GM21423 (cell line): ENCODE data around the gene SORCS2.

Experiments used
- ATAC-seq: cut with Tn5 transposase; IDR thresholded peaks from one replicate; pipeline ENCODE4 v1.9.1; 2021; ENCODE audit warnings: mild to moderate bottlenecking, moderate library complexity; ENCODE audit not compliant: unreplicated experiment

The SORCS2 gene

DNA sequence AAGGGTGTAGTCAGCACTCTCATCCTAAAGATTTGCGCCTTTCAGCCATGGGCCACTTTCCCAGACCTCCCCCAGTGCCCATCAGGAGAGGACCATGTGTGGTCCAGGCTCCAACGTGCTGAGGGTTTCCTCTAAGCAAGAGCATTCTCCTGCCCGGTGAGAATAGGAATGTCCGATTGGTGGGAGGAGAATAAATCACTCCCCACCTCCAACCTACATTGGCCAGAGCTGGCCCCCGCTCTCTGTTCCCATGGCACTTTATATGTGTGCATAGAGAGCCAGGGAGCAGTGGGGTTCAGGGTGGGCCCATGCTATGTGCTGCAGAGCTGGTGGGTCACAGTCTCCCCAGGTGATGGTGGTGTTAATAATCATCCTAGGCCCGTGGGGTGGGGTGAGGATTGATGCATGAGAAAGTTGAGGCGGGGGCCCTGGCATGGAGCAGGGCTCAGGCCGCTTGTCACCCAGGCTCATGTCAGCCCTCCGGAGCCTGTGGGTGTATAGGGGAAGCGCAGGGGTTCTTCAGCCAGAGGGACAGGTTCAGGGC lies 6.8 kb upstream of the SORCS2 start:
- no peak for ATAC-seq

DNA sequence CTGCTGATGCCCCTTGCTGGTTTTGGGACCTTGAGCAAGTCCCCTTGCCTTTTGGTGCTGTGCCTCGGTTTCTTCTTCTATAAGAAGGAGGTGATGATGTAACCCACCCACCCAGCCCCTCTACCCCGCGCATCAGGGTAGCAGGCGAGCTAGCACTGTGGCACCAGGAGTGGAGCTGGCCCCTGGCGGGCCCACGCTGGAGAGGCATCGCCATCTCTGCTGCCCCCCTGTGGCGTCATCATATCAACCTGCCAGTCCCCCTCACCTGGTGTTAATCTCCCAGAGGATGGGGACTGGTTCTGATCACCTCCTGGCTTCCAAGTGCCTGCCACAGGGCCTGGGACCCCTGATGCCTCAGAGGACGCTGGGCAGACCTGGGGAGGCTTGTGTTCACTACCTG lies 6.3 kb upstream of the SORCS2 start:
- ATAC-seq: no peak

DNA sequence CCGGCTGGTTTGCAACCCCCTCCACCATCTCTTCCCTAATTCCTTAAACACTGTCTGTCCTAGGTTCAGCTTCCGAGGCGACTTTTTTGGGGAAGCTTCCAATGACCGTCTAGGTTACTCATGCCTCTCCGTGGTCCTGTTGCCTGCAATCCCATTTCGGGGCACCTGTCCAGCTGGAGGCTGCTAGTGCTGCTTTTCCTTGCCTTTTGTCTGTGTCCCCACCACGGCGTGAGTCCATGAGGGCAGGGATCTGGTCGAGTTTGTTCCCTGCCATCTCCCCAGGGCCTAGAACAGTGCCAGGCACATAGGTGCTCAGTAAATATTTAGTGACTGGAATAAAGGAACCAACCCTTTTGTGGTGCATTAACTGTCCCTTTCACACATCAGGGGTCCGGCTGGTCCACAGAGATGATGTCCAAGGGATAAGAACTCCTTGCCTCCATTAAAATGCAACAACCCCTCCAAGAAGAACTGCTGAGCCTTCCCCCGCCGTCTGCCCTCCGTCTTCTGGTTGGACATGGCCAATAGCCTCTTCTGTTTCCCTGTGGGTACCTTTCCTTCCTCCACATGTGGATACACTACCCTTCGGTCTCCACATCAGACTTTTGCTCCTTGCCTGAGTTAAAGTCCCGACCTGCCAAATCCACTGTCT lies 5.7 kb upstream of the SORCS2 start:
- no peak for ATAC-seq

DNA sequence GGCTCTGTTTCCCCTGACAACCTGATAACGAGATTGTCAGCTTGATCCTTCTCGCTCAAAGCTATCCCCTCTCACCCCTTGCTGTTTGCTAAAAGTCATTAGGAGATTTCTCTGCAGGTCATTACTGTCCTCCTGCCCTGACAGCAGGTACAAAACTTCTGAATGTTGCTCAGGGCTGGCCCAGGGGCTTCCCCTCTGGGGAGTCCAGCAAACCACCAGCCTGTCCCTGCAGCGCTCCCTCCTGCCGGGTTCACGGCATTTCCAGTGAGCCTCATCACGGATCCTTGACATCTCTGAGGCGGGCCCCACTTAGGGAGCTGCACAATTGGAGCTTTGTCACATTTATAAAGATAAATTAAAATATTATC lies 5.2 kb upstream of the SORCS2 start:
- ATAC-seq: no peak

DNA sequence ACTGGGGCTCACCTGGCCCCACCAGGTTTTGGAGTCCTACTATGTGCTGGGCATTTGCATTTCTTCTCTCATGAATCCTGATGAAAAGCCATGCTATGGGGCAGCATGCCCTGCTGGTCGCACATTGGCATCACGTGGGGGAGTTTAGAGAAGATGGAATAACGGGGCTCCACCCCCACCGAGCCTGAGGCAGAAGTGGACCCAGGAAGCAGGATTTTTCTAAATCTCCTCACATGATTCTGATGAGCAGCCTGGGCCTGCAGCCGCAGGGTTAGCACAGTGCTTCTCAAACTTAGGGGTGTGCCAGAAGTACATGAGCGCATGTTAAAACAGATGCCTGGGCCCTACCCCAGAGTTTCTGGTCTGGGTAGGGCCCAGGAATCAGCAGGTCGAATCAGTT lies 4.6 kb upstream of the SORCS2 start:
- no peak for ATAC-seq

DNA sequence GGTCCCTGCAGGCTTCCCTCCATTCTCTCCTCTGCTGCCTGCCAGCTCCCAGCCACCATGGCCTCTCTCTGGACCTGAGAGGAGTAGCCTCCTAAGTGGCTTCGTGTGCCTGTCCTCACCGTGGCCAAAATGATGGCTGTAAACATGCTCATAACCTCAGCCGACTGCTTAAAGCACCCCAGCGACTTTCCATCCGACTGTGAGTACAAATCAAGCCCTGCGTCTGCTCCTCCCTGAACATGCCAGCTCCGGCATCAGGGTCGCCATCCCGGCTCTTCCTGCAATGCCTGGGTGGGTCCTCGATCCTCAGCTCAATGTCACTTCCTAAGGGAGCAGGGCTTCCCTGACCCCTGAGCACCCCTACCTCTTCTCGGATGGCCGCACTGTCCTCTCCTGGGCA lies 3.3 kb upstream of the SORCS2 start:
- ATAC-seq: no peak

DNA sequence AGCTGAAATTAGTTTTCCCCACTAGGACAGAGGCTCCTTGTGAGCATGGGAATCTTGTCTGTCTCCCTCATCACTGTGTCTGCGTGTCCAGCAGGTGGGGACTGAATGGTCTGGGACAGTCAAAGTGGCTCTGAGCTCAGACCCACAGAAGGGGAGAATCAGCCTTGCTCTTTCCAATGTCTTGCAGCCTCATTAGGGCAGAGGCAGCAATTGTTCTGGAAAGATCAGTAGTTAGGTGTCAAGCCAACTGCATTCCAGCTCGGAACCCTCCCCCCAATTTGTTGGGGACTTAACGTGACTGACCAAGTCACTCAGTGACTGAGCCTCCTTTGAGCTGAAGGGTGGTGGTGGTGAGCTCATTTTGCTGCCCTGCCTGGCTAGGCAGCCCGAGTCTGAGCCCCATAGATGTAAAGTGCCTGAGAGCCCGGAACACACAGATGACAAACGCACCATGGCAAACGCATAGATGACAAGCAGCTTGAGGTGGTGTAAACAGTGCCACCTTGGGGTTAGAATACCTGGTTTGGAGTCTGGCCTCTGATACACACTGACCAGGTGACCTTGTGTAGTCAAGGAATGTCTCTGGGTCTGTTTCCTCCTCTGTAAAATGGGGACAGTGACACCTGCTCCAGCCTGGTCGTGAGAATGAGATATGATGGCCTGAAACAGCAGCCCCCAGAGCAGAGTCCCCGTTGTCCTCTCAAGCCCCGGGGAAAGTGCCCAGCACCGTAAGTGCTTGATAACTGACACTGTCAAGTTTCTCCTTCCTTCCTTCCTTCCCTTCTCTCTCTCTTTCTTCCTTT lies 2.7 kb upstream of the SORCS2 start:
- no peak for ATAC-seq

DNA sequence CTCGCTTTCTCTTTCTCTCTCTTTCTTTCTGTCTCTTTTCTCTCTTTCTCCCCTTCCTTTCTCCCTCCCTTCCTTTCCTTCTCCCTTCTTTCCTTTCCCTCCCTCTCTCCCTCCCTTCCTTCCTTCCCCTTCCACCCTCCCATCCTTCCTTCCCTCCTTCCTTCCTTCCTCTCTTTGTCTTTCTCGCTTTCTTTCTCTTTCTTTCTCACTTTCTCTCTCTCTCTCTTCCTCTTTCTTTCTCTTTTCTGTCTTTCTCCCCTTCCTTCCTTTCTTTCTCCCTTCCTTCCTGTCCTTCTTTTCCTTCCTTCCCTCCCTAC lies 2.1 kb upstream of the SORCS2 start:
- no peak for ATAC-seq

DNA sequence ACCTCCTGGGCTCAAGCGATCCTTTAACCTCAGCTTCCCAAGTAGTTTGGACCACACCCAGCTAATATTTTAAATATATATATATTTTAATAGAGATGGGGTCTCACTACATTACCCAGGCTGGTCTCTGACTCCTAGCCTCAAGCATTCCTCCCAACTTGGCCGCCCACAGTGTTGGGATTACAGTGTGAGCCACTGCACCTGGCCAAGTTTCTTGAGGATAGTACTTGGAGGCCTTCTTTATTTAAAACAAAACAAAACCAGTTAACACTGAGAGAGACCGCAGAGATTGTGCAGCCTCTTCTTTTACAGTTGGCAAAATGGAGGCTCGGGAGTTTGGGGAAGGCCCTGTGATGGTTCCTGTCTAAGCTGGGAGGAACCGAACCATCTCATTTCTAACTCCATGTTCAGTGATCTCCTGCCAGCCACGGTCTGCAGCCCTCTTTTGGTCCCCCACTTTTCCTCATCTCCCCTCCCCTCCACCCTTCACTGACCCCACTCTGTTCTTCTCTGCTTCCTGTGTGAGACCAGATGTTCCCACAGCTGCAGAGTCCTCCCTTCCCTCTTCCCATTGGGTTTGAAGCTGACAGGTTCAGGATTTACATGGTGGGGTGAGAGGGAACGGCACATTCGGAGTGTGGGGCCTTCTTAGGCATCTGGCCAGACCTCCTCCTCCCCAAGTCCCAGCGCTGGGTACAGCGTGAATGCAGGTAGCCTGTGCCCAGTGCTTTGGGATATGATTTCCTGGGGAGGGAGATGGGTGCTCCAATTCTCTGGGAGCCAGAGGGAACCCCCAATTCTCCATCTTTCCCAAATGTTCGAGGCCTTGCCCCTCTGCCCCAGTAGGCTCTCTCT lies 1.4 kb upstream of the SORCS2 start:
- no peak for ATAC-seq

DNA sequence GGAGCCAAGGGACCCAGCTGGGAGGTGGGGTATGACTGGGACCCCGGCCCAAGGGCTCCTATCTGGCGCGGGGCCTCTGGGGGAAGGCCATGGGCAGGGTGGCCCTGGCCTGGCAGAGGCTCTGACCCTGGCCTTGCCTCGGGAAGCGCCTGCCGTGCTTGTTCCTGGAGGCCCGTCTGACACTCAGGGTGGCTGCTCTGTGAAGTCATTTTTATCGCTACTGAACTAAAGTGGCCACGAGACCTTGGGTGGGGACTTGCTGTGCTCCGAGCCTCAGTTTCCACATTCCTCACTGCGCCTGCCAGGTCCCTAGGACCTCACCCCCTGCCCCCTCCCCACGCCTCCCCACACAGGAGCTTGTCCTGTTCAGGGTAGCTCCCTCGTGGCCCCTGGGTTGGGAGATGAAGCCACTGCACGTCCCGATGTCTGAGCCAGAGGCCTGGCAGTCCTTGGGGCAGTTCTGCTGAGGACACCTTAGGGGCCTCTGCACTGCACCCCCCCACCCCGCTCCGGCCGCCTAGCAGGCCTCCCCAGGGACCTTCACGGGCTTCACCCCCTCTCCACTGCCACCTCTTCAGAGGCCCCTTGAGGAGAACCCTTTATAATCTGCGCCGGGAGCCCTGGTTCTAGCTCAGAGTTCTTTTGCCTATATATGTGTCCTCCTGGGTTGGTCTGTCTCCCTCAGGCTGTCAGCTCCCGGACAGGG lies 639 bp upstream of the SORCS2 start:
- ATAC-seq: no peak

DNA sequence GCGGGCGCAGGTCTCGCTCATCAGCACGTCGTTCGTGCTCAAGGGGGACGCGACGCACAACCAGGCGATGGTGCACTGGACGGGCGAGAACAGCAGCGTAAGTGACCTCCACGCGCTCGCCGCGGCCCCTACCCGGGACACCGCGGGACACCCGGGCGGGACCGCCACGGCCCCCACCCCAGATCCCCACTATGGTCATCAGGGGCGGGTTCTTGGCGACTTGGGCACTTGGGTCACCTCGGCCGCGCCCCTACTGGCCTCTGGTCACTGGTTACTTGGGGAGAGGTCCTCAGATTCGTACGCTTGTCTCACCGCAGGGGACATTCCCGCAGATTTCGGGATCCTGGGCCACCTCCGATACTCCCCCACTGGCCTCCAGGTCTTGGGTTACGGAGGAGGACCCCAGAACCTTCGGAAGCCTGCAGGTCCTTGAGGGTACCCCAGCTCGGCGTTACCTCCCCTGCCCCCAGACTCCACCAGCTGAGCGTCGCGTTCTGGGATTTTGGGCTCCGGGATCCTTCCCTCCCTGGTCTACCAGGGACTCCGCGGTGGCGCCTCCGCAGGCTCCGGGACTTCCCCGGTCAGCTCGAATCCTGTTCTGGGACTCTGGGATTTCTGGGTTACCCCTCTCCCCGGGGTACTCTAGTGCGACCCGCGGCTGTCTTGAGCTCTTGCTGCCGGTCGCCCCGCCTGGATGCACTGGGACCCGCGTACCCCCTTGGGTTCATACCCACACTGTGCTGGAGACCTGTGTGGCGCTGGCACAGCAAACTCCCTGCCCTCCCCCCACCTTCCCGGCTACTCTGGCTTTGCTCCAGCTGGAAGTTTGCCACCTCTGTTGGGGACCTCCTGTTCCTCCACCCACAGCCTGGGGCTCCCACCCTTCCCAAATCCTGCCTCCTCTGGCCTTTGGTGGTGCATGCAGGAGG lies 956 bp downstream of the SORCS2 start:
- no peak for ATAC-seq

DNA sequence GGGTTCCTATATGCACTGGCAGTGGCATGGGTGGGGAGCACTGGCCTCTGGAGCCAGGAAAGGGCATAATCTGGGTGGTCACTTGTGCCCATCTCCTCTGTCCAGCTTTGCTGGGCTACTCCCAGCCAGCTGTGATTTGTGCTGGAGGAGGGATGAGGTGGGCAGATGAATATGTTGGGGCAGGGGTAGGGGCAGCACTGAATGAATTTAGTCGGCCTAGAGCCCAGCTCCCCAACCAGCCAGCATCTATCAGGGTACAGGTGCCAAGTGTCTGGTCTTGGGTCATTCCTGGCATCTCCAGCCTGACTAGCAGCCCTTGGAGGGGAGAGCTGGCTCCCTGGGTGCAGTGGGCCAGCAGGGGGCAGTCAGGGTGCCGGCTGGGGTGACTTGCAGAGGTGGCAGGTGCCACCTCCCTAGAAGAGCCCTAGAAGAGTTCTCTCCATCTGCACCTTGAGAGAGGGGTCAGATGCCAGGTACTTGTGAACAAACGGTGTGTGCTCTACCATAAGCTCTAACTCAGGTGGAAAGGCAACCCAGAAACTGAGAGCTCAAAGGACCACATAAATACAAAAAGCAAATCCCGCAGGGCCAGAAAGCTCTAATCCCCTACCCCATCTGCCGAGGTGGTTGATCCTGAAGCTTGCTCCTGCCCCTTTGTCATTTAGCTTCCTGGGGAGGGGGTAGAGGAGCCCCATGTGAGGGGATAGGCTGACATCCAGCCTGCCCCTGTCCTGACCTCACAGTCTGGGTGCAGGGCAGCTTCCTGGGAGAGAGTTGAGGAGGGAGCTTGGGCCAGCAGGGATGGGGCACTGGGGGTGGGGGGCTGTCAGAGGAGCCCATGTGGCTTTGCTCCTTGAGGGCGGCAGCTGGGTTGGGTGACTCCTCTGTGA lies 2.2 kb downstream of the SORCS2 start:
- ATAC-seq: no peak

DNA sequence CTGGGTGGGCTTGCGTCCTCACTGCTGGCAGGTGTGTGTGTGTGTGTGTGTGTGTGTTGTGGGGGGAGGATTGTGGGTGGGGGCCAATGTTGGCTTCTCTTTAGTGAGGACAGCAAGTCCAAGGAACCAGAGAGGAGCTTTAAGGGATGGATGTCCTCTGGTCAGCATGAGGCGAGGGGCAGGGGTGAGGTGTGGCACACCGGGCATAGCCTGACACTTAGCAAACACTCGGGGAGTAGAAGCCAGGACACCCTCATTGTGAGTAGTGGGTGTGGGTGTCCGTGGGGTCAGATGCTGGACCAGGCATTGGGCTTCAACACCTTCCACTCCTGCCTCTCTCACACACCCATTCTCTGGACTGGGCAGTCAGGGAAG lies 2.8 kb downstream of the SORCS2 start:
- no peak for ATAC-seq

DNA sequence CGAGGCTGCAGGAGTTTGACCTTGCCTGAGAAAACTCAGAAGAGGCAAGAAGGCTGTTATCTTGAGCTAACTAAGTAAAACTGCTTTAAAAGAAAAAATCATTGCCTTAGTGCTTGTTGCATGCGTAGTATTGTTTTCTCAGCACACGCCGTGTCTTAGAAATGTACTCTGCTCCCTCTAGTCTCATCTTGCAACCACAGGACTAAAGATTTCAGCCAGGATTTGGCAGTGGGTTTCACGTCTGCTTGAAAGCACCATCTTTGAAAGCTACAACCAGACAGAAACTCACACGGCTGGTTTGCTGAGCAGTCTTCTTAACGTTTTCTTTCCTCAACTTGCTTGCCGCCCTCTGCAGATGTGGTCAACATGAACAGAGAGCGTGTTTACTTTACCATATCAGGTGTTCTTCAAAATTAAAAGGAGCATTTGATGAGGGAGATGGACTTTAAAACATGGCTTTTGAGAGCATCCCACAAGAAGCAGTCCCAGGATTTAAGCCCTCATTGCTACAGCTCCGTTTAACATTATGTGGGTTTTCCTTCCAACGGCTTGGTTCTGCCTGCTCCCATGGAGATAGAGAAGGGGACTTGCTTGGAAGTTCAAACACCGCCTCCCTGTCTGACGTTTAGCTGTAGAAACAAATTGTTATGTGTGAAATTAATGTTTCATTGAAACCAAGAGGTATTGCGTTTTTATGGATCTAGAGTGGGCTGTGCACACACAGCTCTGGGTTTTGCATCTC lies 3.4 kb downstream of the SORCS2 start:
- ATAC-seq: no peak

DNA sequence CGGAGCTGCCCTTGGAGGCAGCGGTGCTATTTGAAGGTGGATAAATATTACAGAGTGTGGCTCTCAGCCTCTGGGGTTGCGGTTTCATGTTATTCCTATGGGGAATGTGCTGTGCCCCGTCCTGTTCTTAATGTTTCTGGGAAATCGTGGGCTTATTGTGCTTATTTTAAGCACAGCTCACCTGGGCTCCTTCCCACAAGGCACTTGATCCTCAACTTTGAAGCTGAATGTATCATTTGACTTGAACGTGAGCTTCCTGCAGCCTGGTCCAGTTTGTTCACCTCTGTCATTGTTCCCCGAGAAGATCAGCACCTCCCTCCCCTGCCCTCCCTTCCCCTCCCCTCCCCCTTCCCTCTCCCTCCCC lies 3.9 kb downstream of the SORCS2 start:
- no peak for ATAC-seq

DNA sequence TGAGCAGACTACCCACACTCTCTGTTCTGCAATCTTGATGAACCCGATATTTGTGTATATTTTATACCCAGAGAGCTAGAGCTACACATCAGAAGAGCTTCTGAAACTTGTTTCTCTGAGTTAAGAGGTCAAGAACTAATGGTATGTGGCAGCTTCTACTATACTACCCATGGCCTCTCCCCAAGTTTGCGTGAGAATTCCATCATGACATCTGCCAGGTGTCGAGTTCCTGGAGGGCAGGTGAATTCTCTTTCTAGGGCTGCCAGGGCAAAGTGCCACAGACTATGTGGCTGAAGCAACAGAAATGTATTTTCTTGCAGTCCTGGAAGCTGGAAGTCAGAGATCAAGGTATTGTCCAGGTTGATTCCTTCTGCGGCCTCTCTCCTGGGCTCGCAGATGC lies 4.4 kb downstream of the SORCS2 start:
- ATAC-seq: no peak

DNA sequence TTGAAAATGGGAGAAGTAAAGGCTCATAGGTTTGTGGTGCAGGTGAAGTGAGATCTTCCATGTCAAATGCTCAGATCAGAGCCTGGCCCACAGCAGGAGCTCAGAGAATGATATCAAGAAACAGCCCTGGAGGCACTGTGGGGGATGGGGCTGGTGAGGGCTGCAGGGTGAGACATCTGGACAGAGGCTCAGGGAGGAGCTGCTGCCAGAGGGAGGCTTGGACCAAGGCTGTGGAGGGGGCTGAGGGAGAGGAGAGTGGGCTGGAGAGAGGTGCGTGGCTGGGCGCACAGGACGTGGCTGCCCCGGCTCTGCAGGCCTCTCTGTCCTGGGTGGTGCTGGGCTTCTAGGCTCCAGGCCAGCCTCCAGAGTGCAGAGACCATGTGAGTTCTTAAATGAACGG lies 5.6 kb downstream of the SORCS2 start:
- ATAC-seq: no peak

DNA sequence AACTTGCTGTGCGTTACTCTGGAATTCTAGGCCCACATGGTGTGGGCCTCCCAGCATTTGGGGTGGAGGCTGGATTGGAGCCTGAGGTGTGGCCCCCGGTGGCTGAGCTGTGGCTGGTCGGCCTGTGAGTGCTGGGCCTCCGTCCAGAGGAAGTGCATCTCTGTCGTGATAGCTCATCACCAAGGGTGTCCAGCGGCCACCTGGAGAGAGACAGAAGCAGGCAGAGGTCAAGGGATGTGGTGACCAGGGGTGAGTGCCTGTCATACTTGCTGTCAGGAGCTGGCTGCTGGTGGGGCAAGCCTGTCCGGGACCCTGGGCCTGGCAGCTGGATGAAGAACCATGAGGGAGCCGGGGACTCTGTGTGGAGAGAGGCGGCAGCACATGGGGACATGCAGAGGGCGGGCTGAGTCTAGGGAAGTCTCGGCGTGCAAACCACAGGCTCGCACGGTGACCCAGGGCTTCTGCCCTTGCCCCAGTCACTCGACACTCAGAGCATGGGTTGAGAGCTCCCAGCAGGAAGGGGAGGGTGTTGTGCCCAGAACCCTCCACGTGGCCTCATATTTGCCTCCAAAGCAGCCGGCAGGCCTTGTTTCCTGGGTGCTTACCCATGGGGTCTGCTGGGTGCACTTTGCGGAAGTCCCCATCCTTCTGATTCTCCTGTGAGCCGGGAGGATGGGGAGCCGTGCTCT lies 6.2 kb downstream of the SORCS2 start:
- no peak for ATAC-seq
